Measurements from ENCODE around the gene EIF2D.
A peak's percentile ranks its signal among the peaks of the same experiment; 100 is the strongest.

Gene EIF2D

DNA sequence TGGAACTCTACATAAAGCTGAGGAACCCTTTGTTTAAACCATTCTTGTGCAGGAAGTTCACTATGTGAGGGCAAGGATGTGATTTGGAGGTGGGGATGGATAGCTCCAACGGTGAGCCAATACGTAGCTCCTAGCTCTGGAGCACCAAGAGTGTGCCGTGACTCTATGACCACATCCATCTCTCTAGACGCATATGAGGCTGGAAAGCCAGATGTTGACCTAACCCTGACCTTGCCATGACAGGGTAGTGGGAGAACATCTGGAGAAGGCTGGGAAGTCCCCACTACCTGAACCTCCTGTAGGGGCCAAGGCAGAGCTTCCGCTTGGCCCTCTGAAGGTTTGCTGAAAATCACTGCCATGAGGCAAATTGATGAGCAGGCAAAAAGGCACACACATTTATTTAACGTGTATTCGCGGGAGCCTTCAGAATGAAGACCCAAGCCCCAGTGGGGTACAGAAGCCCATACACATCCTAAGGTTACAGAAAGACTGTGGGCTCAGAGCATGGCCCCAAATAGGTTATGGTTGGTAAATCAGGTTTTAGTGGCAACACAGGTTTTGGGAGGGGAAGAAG is 43.4 kb downstream of the EIF2D start:
- no peak for DNase-seq

DNA sequence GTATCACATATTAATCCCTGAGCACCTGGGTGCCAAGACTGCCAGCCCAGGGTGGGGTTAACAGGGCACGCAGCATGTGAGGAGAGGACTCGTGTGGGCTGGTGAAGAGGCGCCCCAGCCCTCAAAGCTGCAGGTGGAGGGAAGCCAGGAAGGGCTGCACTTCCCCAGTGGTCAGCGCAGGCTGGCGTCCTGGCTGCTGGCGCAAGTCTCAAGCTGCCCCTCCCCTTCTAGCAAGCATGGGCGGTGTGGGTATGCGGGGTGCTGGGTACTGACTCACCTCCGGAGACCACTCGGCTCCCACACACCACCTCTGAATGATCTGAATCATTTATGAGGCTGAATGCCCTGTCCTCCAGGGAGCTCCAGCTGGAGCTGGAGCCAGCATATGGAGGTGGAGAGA is 44.0 kb downstream of the EIF2D start:
- DNase-seq: no peak

DNA sequence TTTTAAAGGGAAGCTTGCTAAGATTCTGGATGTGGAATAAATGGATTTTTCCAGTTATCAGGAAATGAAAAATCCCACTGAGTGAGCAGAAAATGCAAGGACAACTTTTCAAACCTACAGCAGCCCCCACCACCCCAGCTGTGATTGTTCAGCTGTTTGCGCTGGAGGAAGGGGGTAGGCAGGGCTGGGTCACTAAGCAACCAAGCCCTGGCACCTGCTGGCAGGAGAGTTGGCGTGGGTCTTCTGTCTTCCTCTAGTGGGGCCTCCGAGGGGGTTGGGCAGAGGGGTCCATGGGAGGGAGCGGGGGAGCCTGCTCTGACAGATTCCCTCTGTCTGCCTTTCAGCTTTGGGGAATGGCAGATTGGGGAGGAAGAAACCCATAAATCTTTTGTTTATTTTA is 45.3 kb downstream of the EIF2D start:
- DNase-seq: no peak

DNA sequence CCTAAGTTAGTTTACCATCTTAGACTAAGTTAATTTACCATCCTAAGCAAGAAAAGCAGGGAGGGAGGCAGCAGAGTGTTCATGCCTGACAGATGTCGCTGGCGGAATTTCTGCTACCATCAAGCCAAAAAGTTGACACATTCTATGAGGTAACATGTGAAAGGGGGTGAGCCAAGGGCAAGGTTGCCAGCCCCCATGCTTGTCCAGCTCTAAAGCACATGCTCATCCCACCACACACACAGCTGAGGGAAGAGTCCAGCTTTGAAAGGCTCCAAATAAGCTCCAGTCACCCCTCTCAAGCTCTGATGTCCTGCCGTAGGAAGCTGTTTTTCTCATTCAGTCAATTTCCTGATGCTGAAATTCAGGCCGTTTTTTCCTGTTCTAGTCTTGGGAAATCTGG is 46.3 kb downstream of the EIF2D start:
- DNase-seq: no peak

DNA sequence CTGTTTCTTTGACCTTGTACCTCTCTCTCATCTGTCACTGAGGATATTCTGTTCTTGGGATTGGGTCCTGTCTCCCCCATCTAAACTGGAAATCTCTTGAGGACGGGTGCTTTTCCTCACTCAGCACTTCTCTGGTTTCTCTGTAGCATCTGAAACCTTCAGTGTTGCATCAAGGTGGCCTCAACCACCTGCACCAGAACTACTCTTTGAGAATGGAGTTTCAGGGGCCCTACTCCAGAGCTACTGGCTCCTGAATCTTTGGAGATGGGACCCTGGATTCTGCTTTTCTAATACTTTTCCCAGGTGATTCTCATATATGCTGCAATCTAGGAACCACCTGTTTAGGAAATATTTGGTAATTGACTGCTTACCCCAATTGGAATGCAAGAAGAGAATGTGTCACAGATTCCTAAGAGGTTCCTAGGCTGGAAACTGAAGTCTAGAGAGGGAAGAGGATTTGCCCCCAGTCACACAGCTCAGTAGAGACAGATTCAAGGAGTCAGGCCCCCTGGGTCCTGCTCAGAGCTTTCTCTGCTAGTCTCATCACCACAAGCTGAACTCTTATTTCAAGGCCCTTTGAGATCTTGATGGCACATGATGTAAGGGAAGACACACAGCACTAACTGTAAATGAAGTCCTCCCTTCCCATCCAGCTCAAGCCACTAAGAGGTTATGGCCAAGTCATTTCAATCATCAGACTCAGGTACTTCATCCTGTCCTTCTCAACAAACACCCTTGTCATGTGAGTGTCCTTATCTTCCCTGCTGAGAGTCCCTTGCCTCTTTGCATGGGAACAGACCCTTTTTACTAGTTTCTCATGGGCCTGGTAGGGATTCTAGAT is 48.7 kb downstream of the EIF2D start:
- DNase-seq: no peak

DNA sequence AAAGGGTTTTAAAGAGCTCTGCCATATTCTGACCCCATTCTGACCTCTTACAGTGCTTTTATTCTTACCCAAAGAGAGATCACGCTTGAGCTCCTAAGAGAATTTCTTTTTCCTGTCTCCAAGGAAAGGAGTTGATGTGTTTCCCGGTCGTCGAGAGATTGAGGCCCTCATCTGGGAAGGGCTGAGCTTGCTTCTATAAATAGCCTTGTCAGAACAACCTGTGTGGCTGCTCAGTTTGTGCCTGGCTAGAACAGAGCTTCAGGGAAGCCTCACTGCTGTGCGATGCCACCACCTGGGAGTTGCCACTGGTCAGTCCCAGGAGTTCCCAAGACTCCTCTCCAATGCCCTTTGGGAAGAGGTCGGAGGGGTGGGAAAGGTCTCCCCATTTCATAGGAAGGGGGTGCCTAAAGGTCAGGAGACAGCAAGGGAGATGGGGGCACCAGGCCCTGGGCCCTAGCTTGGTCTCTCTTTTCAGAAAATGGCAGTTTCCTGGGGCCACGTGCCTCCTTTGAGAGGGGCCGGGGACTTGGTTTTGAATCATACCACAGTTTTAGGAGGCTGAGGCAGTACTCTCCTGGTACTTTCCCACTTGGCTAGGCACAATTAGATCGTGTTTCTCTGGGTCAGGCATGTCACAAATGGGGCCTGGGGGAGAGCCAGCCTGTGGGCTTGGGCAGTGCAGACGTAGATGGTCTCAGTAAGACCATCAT is 52.1 kb downstream of the EIF2D start:
- DNase-seq: no peak

DNA sequence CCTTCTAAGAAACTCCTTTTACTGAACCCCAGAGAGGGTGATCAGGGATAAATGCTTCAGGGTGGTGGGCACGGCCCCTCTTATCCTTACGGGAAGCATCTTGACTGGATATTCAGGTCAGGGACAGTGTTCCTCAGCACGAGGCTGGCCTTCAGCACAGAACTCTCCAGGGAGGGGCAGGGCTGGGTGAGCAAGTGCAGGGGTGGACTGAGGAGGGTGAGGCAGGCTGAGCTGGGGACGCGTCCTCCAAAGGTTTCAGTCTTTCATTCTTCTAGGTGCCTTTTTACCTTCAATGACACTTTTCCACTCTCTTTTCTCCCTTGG is 52.6 kb downstream of the EIF2D start:
- DNase-seq: no peak

DNA sequence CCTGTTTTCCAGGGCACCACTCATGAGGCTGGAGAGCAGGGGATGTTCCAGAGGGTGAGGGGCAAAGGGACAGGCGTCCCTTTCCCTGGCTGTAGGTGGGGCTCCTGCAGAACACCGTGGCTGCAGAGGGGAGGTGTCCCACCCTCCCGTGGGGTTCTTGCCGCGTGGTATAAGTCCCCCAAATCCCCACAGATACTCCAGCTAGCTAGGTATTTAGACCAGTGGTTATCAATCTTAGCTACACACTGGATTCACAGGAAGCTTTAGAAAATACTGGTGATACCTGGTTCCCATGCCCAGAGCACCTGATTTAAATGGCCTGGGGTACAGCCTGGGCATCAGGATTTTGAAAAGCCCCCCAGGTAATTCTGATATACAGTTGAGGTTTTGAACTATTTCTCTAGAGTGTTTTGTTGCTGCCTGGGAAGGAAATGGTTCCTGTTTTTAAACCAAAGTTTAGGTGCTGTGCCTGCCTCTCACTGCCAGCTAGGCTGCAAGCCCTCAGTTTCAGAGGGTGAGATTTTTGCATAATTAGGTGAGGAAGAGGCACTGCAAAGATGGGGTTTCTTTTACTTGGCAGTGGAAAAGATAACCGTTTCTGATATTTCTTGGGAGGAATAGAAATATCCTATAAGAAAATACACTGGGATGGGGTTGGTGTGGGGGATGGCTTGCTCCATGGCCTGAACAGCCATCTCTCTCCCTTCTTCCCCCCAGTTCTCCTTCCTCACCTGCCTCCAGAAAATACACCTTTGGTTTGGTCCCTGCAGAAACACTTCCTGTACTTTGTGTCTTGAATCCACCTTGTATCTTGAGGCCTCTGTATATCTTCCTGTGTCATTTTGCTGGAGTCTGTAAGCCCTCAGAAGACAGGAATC is 53.2 kb downstream of the EIF2D start:
- no peak for DNase-seq

DNA sequence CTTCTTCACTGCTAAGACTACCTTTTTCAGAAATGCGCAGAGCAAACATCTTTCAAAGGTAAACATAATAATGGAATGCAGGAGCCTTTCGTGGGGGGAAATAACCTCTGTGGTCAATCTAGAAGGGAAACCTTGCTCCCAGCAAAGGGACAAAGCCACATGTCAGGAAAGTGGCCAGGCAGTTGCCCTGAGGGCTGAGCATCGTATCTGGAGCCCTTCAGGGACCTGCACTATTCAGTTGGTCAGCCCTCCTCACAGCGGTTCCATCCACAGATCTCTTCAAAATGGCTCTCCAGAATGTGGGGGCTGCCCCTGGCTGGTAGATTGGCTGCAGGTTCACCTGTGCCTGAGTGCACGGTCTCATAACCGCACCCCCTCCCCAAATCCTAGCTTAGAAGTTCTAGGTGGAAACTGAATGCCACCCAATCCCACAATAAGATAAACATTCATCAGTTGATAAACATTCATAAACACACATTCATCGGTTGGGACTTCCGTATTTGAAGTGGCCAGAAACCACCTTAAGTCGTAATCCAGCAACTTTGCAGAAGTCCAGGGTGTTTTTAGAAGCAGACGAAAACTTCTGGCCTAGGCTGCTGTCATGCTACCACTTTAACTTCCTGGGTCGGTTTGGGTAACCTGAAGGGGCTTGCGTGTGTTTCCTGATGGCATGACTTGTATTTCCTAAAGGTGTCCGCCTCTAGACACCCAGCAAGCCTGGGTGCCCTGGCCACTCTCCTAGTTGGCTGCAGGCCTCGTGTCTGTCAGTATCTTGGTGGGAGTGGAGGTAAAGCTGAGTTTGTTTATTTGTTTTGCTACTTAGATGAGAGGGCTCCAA is 54.4 kb downstream of the EIF2D start:
- peak; percentile 27 for DNase-seq

DNA sequence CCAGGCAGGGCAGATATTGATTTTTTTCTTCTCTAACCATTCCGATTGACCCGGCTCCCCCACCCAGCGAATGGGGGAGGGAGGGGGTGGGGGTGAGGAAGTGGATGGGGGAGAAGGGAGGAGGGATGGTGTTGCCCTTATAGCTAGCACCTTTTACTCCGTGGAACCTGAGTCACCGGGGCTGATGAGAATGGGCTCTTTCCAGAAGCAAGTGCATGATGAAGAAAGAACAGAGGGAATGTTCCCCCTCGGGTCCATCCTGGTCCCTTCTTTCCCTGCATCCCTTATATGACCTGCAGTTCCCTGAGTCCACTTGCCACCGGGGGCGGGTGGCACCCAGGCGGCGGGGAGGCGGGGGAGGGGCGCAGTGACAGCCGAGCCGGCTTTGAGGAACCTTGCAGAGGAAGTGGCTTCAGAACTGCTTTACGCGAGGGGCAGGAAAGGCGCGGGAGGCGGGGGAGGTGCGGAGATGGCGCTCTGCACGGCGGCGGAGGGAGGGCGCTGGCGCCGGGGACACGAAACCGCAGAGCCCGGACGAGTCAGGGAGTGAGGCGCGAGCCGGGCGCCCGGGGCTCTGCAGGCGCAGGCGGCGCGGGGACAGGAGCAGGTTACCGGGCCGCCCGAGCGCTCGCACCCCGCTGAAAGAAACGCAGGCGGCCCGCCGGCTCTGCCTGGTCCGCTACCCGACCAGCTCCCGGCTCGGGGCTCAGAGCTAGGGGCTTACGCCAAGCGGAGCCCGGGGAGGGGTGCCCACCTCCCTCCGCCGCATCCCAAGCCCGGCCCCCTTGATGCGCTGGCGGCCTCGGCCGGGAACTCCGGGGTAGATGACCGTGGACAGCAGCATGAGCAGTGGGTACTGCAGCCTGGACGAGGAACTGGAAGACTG is 55.3 kb downstream of the EIF2D start:
- DNase-seq: peak; percentile 64

DNA sequence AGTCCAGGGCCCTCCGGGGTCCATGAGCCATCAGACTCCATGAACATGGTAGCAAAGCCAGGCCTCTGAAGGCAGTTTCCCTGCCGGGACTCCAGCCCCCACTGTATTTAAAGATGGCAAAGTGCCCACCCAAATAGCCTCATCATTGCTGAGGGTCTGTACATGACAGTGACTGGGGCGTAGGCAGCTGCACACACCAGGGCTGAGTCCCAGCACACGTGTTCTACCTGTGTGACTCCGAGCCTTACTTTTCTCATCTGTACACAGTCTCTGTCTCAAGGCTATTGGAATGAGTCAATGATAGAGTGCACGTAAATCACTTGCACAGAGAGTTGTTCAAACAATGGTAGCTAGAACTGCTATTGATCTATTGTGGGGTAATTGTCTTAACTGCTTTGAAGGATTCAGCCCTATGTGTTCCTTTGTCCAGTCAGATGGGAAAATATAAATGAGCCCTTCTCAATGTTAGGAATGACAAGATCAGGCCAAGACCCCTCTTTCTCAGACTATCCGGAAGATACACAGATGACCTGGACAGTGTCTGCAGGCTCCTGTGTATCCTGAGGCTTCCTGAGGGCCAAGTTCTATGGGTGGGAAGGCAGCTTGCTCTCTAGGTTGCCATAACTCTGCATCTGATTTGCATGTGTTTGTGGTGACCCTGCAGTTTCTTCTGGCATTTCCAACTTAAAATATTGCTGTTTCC is 56.1 kb downstream of the EIF2D start:
- DNase-seq: no peak

DNA sequence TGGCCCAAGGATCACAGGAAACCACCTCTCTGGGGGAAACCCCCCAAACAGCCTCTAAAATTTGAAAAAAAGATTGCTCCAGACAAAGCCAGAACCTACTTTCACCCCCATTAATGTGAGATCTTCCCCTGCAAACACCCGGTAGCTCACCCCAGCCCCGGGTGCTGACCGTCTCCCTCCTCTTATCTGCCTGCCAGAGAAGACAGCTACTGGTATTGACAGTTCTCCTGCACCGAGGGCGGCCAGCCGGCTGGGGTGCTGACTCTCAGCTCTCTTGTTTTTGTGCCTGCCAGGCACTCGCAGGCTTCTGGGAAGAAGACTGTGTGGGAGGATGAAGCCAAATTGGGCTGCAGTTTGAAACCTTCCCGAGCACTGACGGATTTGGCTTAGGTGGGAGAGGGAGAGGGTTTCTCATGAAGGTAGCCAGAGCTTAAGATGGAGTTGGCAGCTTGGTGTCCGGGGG is 56.8 kb downstream of the EIF2D start:
- no peak for DNase-seq

DNA sequence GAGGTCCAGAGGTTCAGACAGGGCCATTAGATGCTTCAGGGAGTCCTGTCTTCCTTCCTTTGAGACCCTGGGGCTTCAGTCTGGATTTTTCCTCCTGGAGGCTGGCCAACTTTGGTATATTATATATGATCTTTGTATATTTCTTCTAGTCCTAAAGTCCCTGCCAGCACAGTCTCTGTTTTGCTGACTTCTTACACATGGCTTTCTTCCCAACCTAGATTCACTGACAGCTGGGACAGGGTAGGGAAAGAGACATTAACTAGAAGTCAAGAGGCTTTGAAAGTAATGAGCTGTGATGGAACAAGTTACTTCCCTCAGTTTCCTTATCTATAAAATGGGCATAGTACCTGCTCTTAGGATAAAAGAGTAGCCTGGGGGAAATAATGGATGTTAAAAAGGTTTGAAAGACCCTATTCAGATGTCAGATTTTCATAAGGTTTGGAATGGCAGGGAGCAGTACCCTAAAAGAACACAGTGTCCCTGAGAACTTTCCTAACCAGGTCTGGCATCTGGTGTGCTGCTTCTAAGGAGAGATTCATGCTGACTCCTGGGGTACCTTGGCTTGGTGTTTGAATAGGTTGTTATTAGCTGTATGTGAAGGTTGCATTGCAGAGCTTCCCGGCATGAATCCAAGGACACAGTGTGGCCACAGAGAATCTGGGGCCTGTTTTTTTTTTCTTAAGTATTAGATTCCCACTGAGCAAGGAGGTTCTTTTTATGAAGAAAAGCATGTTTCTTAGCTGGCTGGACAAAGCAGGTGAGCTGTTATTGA is 57.4 kb downstream of the EIF2D start:
- no peak for DNase-seq

DNA sequence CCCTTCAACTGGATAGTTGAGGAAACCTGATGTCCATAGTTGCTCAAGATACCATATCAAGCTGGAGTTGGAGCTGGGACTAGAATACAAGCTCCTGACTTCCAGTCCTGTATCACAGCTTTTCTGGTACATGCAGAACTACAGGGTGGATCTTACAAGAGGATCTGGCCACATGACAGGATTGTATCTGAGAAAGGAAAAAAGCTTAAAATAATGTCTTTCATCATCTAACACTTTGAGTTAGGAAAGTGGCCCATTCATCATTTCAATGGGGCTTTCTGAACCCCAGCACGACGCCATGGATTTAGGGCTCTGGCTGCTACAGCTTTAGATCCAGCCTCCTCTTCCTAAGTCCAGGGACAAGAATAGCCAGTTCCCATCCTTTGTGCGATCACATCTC is 58.1 kb downstream of the EIF2D start:
- no peak for DNase-seq

DNA sequence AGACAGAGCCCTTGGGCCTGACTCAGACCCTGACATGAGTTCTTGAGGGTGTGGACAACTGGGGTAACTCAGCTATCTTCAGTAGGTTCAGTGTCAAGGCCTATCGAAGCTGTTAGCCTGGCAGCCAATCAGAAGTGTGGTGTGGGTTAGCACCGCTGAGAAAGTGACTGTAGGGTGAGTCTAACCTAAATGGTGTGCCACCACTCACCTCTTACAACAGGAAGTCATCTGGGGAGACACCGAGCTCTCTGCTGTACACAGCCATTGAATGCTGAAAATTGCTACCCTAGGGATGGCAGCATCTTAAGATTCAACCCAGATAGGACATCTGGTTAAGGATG is 60.3 kb downstream of the EIF2D start:
- no peak for DNase-seq

DNA sequence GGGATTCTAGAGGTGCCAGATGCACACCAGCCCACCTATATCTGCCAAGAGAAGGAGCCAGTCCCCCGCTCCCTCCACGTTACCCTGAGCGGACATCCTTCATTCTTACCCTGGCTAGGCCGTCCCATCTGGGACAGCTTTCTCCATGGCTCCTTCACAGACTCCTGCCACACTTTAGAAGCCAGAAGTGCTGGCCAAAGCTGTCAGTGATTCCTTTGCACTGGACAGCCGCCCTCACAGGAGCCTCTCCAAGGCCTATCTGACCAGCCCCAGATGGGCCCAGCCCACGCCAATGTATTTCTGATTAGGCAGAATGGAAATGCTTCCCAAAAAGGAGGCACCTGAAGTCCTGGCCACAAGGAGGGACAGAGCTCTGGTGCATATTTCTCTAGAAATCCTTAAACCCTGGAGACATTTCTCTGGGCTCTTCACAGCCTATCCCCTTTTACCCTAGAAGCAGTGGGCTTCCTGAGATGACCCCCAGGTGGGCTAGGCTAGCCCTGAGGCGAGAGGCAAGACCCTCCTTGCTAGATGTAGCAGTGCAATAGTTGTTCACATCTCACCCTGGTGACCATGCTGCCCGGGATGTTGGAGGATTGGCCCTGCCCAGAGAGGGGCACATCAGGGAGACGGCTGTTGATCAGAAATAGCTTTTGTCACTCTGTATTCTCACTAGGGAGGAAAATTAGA is 60.8 kb downstream of the EIF2D start:
- DNase-seq: no peak

DNA sequence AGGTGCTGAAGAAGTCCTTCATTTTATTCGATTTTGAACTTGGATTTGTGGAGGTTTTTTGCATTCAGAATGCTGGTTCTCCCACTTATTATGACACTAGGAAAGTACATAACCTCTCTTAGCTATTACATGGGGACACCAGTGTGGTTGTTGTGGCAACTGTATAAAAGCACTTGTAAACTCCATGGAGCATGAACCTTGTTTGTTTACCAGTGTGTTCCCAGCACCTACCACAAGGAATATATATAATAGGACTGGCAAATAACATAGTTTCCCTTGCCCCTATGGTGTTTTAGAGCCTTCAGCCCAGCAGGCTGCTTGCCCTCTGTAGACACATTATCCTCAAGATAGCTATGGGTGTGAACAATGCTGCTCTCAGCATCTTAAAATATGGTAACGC is 61.8 kb downstream of the EIF2D start:
- DNase-seq: no peak

DNA sequence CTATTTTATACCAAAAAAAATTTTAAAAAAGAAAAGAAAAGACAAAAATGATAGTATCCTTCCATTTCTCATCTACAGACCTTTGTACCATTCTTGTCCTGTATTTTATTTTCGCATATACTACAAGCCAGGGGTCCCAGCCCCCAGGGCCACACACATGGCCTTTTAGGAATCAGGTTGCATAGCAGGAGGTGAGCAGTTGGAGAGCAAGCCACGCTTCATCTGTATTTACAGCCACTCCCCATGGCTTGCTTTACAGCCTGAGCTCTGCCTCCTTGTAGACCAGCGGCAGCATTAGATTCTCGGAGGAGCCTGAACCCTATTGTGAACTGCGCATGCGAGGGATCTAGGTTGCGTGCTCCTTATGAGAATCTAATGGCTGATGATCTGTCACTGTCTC is 65.2 kb downstream of the EIF2D start:
- no peak for DNase-seq

DNA sequence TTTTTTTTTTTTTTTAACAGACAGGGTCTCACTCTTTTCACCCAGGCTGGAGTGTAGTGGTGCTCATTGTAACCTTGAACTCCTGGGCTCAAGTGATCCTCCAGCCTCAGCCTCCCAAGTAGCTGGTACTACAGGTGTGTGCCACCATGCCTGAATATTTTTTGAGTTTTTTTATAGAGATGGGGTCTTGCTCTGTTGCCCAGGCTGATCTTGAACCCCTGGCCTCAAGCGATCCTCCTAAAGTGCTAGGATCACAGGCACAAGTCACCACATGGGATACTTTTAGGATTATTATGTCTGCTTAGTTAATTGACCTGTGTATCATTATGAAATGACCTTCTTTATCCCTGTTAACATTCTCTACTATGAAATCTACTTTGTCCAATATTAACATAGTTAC is 66.9 kb downstream of the EIF2D start:
- no peak for DNase-seq

Data from SIG-M5 (cell line).